HFF-Myc (cell line): ENCODE measurements around the gene KRT8.

Source experiments
- DNase-seq: peaks from one replicate; pipeline ENCODE4 v3.0.0-alpha.2; 2011; ENCODE audit warnings: low read depth; ENCODE audit errors: extremely low read depth
- H3K4me3 ChIP-seq: replicated peaks from 2 replicates; pipeline ENCODE4 v1.5.1; 2011; ENCODE audit warnings: low read depth, mild to moderate bottlenecking, control low read depth, low read length
- TF ChIP-seq, protein P1 (sequence below): IDR thresholded peaks from 2 replicates; pipeline ENCODE4 v1.5.1; 2012; ENCODE audit warnings: mild to moderate bottlenecking, low read depth, low read length, control low read depth; ENCODE audit errors: missing control alignments

Gene KRT8

GRCh38 chr12:52924764-52925716, 20.2 kb upstream of the KRT8 start:
- H3K4me3 ChIP-seq, result no peak overlapping the region
- TF ChIP-seq, protein P1, sequence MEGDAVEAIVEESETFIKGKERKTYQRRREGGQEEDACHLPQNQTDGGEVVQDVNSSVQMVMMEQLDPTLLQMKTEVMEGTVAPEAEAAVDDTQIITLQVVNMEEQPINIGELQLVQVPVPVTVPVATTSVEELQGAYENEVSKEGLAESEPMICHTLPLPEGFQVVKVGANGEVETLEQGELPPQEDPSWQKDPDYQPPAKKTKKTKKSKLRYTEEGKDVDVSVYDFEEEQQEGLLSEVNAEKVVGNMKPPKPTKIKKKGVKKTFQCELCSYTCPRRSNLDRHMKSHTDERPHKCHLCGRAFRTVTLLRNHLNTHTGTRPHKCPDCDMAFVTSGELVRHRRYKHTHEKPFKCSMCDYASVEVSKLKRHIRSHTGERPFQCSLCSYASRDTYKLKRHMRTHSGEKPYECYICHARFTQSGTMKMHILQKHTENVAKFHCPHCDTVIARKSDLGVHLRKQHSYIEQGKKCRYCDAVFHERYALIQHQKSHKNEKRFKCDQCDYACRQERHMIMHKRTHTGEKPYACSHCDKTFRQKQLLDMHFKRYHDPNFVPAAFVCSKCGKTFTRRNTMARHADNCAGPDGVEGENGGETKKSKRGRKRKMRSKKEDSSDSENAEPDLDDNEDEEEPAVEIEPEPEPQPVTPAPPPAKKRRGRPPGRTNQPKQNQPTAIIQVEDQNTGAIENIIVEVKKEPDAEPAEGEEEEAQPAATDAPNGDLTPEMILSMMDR, result no peak
- DNase-seq, result no peak

- TF ChIP-seq, protein P1, result no peak
- no peak overlapping the region for H3K4me3 ChIP-seq
- DNase-seq, result no peak
Observed at GRCh38 chr12:52921488-52922165, 16.8 kb upstream of the KRT8 start.

DNA sequence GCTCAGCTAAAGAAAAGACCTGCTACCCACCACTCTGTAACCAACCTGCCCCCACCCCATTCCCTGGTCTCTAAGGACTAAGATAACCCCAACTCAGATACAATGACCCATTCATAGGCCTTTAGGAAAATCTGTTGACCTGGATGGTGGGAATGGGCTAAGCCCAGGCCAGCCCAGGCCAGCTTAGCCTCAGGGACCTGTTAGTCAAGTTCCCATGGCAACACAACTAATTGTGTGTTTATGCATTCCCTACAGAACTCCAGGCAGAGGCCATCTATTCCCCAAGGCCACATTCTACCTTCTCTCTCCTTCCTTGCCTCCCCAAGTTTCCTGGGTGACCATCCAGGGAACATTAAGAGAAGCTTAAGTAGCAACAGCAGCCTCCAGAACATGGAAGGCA, 16.1 kb upstream of the KRT8 start:
- no peak for DNase-seq
- TF ChIP-seq, protein P1, result no peak
- no peak overlapping the region for H3K4me3 ChIP-seq

- TF ChIP-seq, protein P1, result no peak
- no peak overlapping the region for H3K4me3 ChIP-seq
- DNase-seq, result no peak
Observed at GRCh38 chr12:52918784-52919183, 13.9 kb upstream of the KRT8 start.

DNA sequence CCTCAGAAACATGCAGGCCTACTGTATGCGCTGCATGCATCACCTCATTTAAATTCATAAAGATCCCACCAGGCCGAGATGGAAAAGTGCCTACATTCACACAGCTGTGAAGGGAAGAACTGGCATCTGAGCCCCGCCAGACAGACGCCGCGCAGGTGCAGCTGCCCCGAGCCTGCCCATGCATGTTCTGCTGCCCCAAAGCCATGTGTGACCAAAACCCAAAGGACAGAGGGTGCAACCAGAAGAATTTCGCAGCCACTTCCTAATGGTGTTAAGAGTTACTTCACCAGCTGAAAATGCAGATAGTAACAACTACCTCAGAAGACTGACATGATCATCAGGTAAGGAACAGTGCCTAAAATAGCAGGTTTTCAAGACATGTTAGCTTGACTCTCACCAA, 13.5 kb upstream of the KRT8 start:
- DNase-seq, result no peak
- TF ChIP-seq, protein P1, result no peak
- no peak overlapping the region for H3K4me3 ChIP-seq

DNA sequence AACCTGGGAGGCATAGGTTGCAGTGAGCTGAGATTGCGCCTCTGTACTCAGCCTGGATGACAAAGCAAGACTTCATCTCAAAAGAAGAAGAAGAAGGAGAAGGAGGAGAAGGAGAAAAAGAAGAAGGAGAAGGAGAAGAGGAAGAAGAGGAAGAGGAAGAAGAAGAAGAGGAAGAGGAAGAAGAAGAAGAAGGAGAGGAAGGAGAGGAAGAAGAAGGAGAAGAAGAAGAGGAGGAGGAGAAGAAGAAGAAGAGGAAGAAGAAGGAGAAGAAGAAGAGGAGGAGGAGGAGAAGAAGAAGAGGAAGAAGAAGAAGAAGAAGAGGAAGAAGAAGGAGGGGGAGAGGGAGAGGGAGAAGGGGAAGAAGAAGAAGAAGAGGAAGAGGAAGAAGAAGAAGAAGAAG, 12.9 kb upstream of the KRT8 start:
- TF ChIP-seq, protein P1, result no peak
- no peak for DNase-seq
- no peak overlapping the region for H3K4me3 ChIP-seq
